T-helper 9 cell (primary cell): ENCODE measurements around the gene PLSCR4.

Experiments used
- DNase-seq: peaks from one replicate; pipeline ENCODE4 v3.0.0-alpha.2; 2020

Gene PLSCR4

GRCh38 chr3:146160321-146160963 is 90.5 kb downstream of the PLSCR4 start:
- DNase-seq, result no peak

- no peak for DNase-seq
These were observed 91.1 kb downstream of the PLSCR4 start for GRCh38 chr3:146159616-146160320.

GRCh38 chr3:146159037-146159436 is 91.9 kb downstream of the PLSCR4 start:
- no peak for DNase-seq

GRCh38 chr3:146157325-146158060 is 93.4 kb downstream of the PLSCR4 start:
- no peak for DNase-seq

GRCh38 chr3:146156666-146157314 is 94.1 kb downstream of the PLSCR4 start:
- no peak for DNase-seq

- no peak for DNase-seq
These were observed 94.8 kb downstream of the PLSCR4 start for GRCh38 chr3:146156095-146156494.

GRCh38 chr3:146154995-146155394 is 95.9 kb downstream of the PLSCR4 start:
- DNase-seq, result no peak

GRCh38 chr3:146154316-146154715 is 96.6 kb downstream of the PLSCR4 start:
- DNase-seq, result no peak

GRCh38 chr3:146153429-146153828 is 97.5 kb downstream of the PLSCR4 start:
- no peak for DNase-seq

- no peak for DNase-seq
These were observed 98.1 kb downstream of the PLSCR4 start for GRCh38 chr3:146152834-146153233.

- no peak for DNase-seq
These were observed 102.4 kb downstream of the PLSCR4 start for GRCh38 chr3:146148468-146148931.

GRCh38 chr3:146145642-146146041 is 105.3 kb downstream of the PLSCR4 start:
- DNase-seq, result no peak

- no peak for DNase-seq
These were observed 108.1 kb downstream of the PLSCR4 start for GRCh38 chr3:146142757-146143156.
